Measurements from ENCODE around the gene CMPK1. TPM values are rescaled to one million over a fixed set of nuclear protein-coding genes. Genes with fewer than 3 reads are reported as not detected.

Gene CMPK1
- total RNA-seq, 1 experiment from 2014 or later: 106 TPM

- intact Hi-C loops (cut with micrococcal nuclease): no loop called here
- BruUV-seq (replicated peaks): no TSS peak
- ChIA-PET POLR2A (interaction anchor here (0.6 to 1.8 kb wide), 3 partner anchors 12 to 373 kb away, joined by 3 to 5 read pairs (median 3); no protein-coding TSS in a partner anchor), CTCF (interaction anchor here (0.8 to 8.2 kb wide), 7 partner anchors 7 to 330 kb away, joined by 3 to 61 read pairs (median 5); no protein-coding TSS in a partner anchor)
- Mint-ChIP-seq H3K27me3 (ENCODE audit: insufficient read depth, unreplicated experiment) (no peaks in the 10 kb centered on the region), H3K36me3 (ENCODE audit: insufficient read depth, unreplicated experiment) (no peaks in the 10 kb centered on the region), H3K4me1 (ENCODE audit: insufficient read depth, unreplicated experiment) (no peaks in the 10 kb centered on the region), H3K27ac (ENCODE audit: low read depth, unreplicated experiment) (no peak overlapping the region), H3K9me3 (ENCODE audit: unreplicated experiment) (no peaks in the 10 kb centered on the region), H3K4me3 (ENCODE audit: unreplicated experiment) (no peak overlapping the region)
- no peak for DNase-seq (ENCODE audit: unreplicated experiment)
- TF ChIP-seq, protein P1, sequence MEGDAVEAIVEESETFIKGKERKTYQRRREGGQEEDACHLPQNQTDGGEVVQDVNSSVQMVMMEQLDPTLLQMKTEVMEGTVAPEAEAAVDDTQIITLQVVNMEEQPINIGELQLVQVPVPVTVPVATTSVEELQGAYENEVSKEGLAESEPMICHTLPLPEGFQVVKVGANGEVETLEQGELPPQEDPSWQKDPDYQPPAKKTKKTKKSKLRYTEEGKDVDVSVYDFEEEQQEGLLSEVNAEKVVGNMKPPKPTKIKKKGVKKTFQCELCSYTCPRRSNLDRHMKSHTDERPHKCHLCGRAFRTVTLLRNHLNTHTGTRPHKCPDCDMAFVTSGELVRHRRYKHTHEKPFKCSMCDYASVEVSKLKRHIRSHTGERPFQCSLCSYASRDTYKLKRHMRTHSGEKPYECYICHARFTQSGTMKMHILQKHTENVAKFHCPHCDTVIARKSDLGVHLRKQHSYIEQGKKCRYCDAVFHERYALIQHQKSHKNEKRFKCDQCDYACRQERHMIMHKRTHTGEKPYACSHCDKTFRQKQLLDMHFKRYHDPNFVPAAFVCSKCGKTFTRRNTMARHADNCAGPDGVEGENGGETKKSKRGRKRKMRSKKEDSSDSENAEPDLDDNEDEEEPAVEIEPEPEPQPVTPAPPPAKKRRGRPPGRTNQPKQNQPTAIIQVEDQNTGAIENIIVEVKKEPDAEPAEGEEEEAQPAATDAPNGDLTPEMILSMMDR (IDR thresholded peaks at IDR 0.05; ENCODE audit: unreplicated experiment): no peak
Measured at GRCh38 chr1:47396671-47397196, 63.1 kb downstream of the CMPK1 start.

DNA sequence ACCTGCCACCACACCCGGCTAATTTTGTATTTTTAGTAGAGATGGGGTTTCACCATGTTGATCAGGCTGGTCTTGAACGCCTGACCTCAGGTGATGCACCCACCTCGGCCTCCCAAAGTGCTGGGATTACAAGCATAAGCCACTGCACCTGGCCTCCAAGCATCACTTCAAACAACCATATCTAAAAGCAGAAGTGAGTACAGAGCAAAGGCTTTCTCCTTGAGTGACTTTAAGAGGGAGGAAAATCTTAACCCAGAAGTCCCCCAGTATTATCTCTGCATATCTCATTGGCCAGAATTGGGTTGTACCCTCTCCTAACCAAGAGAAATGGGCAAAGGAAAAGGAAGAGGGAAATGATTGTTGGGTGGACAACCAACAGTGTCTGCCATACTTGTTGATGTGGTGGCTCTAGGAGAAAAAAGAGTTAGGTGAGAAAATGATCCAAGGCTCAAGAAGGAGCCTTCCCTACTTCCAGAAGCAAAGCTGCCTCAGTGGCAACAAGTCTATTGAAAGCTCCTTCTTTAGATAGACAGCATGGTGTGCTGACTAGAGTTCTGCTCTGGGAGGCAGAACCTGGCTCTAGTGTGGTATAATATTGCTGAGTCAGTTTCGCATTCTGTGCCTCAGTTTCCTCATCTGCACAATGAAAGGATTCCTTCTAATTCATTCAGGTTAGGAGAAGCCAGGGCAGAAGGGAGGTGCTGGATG is 65.7 kb downstream of the CMPK1 start:
- no peak for DNase-seq (ENCODE audit: unreplicated experiment)

GRCh38 chr1:47399846-47400155 is 66.2 kb downstream of the CMPK1 start:
- Mint-ChIP-seq H3K27me3 (ENCODE audit: insufficient read depth, unreplicated experiment) (no peaks in the 10 kb centered on the region), H3K4me3 (ENCODE audit: unreplicated experiment) (no peak overlapping the region), H3K9me3 (ENCODE audit: unreplicated experiment) (no peaks in the 10 kb centered on the region), H3K4me1 (ENCODE audit: insufficient read depth, unreplicated experiment) (no peaks in the 10 kb centered on the region), H3K27ac (ENCODE audit: low read depth, unreplicated experiment) (no peak overlapping the region), H3K36me3 (ENCODE audit: insufficient read depth, unreplicated experiment) (no peaks in the 10 kb centered on the region)
- ChIA-PET CTCF (interaction anchor here (0.6 to 8.2 kb wide), 3 partner anchors 11 to 32 kb away, joined by 3 to 61 read pairs (median 5); no protein-coding TSS in a partner anchor), POLR2A (interaction anchor here (0.6 to 1.1 kb wide), 2 partner anchors 9 to 14 kb away, joined by 3 to 4 read pairs; no protein-coding TSS in a partner anchor)
- no TSS peak for BruUV-seq (replicated peaks)
- TF ChIP-seq, protein P1 (IDR thresholded peaks at IDR 0.05; ENCODE audit: unreplicated experiment): no peak
- no peak for DNase-seq (ENCODE audit: unreplicated experiment)
- intact Hi-C loops (cut with micrococcal nuclease): no loop called here

More for the DNA sequence above, 65.7 kb downstream of the CMPK1 start:
- no peaks in the 10 kb centered on the region for H3K36me3 Mint-ChIP-seq (ENCODE audit: insufficient read depth, unreplicated experiment)
- H3K27me3 Mint-ChIP-seq (ENCODE audit: insufficient read depth, unreplicated experiment): no peaks in the 10 kb centered on the region
- intact Hi-C loops (cut with micrococcal nuclease): no loop called here
- CTCF ChIA-PET: interaction anchor here (1.0 to 8.2 kb wide), 3 partner anchors 10 to 252 kb away, joined by 3 to 61 read pairs (median 3); no protein-coding TSS in a partner anchor
- H3K4me1 Mint-ChIP-seq (ENCODE audit: insufficient read depth, unreplicated experiment): no peaks in the 10 kb centered on the region
- TF ChIP-seq, protein P1 (IDR thresholded peaks at IDR 0.05; ENCODE audit: unreplicated experiment): no peak
- H3K4me3 Mint-ChIP-seq (ENCODE audit: unreplicated experiment): no peak overlapping the region
- H3K9me3 Mint-ChIP-seq (ENCODE audit: unreplicated experiment): no peaks in the 10 kb centered on the region
- POLR2A ChIA-PET: interaction anchor here (1.1 kb wide), 1 partner anchor 8 kb away, joined by 5 read pairs; no protein-coding TSS in a partner anchor
- H3K27ac Mint-ChIP-seq (ENCODE audit: low read depth, unreplicated experiment): no peak overlapping the region
- no TSS peak for BruUV-seq (replicated peaks)

DNA sequence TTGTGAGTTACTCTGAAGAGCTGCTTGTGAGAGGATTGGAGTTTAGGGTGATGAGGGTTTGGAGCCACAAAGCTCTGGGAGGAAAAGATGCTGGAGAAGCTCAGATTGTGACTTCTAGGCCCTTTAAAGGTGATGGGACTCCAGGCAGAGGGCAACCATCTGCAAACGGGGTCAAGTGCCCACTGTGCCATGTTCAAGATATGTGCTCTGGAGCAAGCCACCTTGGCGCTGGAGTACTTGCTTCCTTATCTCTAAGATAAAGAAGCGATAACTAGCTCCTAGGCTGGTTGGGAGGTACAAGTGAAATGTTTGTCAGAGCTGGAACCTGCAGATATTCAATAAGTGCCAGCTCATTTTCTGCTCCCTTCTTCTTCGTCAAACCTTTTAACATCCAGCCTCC is 68.2 kb downstream of the CMPK1 start:
- Mint-ChIP-seq H3K27me3 (ENCODE audit: insufficient read depth, unreplicated experiment) (no peaks in the 10 kb centered on the region), H3K36me3 (ENCODE audit: insufficient read depth, unreplicated experiment) (no peaks in the 10 kb centered on the region), H3K9me3 (ENCODE audit: unreplicated experiment) (no peaks in the 10 kb centered on the region), H3K4me3 (ENCODE audit: unreplicated experiment) (no peak overlapping the region), H3K27ac (ENCODE audit: low read depth, unreplicated experiment) (no peak overlapping the region), H3K4me1 (ENCODE audit: insufficient read depth, unreplicated experiment) (no peaks in the 10 kb centered on the region)
- ChIA-PET CTCF (interaction anchor here (0.6 to 8.2 kb wide), 8 partner anchors 12 to 836 kb away, joined by 3 to 61 read pairs (median 4); partner anchors contain the start of gene FOXD2), POLR2A (no interaction called here)
- intact Hi-C loops (cut with micrococcal nuclease): no loop called here
- no TSS peak for BruUV-seq (replicated peaks)
- TF ChIP-seq, protein P1 (IDR thresholded peaks at IDR 0.05; ENCODE audit: unreplicated experiment): no peak
- no peak for DNase-seq (ENCODE audit: unreplicated experiment)
